ENCODE data around the gene PDXDC1.
"Not testable (repeated sequence)": the region's sequence is repeated elsewhere in the genome, so short reads cannot be mapped to it uniquely, and the experiment has no call there.

The PDXDC1 gene

DNA sequence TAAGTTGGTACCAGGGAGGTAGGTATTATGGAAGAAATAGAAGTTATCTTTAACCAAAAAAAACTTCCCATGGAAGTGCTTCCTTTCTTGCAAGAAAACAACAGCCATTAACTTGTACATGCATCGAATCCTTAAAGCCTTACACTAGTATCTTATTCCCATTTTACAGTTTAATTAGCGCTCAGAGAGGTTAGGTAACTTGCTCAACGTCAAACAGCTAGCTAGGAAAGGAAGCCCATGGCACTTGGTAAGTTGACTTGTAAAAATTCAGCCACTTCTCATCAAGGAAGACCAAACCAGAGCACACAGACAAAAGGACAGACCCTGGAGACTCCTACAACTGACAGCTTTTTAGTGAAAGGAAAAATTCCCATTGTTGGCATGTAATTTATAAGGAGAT lies 84.5 kb downstream of the PDXDC1 start:
- no peak for DNase-seq
- H3K9me3 Mint-ChIP-seq, result no peaks in the 10 kb centered on the region
- TF ChIP-seq, protein P1, sequence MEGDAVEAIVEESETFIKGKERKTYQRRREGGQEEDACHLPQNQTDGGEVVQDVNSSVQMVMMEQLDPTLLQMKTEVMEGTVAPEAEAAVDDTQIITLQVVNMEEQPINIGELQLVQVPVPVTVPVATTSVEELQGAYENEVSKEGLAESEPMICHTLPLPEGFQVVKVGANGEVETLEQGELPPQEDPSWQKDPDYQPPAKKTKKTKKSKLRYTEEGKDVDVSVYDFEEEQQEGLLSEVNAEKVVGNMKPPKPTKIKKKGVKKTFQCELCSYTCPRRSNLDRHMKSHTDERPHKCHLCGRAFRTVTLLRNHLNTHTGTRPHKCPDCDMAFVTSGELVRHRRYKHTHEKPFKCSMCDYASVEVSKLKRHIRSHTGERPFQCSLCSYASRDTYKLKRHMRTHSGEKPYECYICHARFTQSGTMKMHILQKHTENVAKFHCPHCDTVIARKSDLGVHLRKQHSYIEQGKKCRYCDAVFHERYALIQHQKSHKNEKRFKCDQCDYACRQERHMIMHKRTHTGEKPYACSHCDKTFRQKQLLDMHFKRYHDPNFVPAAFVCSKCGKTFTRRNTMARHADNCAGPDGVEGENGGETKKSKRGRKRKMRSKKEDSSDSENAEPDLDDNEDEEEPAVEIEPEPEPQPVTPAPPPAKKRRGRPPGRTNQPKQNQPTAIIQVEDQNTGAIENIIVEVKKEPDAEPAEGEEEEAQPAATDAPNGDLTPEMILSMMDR (IDR thresholded peaks at IDR 0.05), result no peak
- H3K27ac Mint-ChIP-seq, result peak overlapping the region; percentile 22
- H3K4me3 Mint-ChIP-seq, result no peak overlapping the region
- peaks cover 13% of the 10 kb centered on the region for H3K4me1 Mint-ChIP-seq
- H3K36me3 Mint-ChIP-seq (ENCODE audit: low read depth), result peaks cover 56% of the 10 kb centered on the region
- H3K27me3 Mint-ChIP-seq (ENCODE audit: low read depth, poor library complexity), result no peaks in the 10 kb centered on the region

DNA sequence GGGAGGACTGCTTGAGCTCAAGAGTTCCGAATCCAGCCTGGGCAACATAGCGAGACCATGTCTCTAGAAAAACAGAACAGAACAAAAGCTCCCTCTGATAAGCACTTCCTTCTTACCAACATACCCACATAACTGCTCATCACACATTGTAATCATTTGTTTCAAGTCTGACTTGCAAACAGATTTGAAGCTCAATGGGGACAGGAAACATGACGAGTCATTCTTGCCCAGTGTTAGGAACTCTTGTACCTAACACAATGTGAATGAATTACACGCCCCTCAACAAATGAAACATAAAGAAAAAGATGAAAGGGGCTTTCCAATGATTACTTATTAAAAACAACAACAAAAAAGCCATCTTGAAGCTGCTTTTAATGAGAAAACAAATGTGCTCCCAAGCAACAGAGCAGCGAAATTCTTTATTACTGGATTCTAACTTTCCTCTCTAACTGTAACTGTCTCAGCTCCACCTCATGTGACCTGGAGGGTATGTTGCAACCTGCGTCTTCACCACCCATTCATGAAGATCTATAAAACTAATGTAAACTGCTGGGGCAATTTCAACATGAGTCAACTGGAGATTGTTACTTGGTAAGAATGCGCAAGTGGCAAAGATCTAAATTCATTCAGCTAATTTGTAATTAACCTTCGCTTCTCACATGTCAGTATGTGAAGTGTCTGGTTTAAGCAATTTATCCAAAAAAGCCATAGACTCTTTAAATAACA lies 87.4 kb downstream of the PDXDC1 start:
- DNase-seq; H3K4me1 Mint-ChIP-seq; H3K9me3 Mint-ChIP-seq; H3K4me3 Mint-ChIP-seq; H3K27me3 Mint-ChIP-seq (ENCODE audit: low read depth, poor library complexity); H3K27ac Mint-ChIP-seq: not testable (repeated sequence)
- H3K36me3 Mint-ChIP-seq (ENCODE audit: low read depth), result peaks cover 77% of the 10 kb centered on the region

DNA sequence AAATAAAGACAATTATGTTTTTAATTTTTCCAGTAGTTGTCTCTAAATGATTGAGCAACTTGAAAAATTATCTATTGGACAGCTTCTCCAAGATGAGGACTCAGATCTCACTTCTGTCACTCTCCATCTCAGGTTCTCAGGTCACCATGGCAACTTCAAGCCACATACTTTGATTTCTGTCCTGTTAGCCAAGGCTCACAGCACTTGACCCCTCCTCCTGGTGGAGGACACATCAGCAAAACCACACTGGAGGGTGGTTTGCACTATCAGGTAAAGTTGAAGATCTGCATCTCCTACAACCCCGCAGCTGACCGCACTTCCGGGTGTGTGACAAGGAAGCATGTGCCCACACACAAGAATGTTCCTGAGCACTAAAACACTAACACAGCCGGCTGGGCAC lies 91.1 kb downstream of the PDXDC1 start:
- DNase-seq; H3K9me3 Mint-ChIP-seq; H3K27me3 Mint-ChIP-seq (ENCODE audit: low read depth, poor library complexity); H3K4me1 Mint-ChIP-seq; H3K27ac Mint-ChIP-seq; H3K4me3 Mint-ChIP-seq: not testable (repeated sequence)
- H3K36me3 Mint-ChIP-seq (ENCODE audit: low read depth), result peaks cover 53% of the 10 kb centered on the region

DNA sequence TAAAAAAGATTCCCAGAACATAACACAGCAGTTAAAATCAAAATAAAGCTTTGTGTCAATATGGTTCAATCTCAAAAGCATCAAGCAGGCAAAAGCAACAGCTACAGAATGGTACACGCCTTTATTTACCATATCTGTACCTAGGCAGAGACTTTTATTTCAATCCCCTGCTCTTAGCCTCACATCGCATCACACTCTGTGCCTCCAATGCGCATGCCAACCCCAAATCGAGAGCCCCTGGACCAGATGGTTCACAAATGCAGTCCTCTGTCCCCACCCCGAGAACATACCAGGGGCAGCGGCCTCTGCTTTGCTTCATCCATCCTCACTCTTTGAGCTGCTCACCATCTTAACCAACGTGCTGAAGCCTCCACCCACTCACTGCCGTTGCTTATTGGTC lies 91.9 kb downstream of the PDXDC1 start:
- peaks cover 47% of the 10 kb centered on the region for H3K36me3 Mint-ChIP-seq (ENCODE audit: low read depth)
- not testable (repeated sequence) for H3K27ac Mint-ChIP-seq; H3K4me3 Mint-ChIP-seq; H3K9me3 Mint-ChIP-seq; H3K27me3 Mint-ChIP-seq (ENCODE audit: low read depth, poor library complexity); H3K4me1 Mint-ChIP-seq; DNase-seq

DNA sequence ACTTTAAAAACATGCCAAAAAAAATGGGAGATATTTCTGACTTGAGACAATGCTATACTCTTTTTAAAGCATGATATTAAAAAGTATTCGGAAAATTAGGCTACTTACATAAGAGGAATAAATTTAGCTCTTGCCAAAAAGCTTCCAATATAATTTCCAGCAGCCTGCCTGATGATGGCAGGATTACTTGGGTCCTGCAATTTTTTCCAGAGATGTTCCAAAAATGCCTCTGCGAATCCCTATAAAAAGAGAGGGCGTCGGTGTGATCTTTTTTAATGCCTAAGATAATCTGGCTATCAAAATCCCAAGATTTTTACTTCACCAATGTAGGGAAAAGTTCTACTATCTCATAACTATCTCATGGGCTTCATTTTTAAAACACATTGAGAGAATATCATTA lies 96.2 kb downstream of the PDXDC1 start:
- H3K27ac Mint-ChIP-seq; DNase-seq; H3K9me3 Mint-ChIP-seq; H3K4me3 Mint-ChIP-seq; H3K4me1 Mint-ChIP-seq; H3K27me3 Mint-ChIP-seq (ENCODE audit: low read depth, poor library complexity): not testable (repeated sequence)
- peaks cover 52% of the 10 kb centered on the region for H3K36me3 Mint-ChIP-seq (ENCODE audit: low read depth)

DNA sequence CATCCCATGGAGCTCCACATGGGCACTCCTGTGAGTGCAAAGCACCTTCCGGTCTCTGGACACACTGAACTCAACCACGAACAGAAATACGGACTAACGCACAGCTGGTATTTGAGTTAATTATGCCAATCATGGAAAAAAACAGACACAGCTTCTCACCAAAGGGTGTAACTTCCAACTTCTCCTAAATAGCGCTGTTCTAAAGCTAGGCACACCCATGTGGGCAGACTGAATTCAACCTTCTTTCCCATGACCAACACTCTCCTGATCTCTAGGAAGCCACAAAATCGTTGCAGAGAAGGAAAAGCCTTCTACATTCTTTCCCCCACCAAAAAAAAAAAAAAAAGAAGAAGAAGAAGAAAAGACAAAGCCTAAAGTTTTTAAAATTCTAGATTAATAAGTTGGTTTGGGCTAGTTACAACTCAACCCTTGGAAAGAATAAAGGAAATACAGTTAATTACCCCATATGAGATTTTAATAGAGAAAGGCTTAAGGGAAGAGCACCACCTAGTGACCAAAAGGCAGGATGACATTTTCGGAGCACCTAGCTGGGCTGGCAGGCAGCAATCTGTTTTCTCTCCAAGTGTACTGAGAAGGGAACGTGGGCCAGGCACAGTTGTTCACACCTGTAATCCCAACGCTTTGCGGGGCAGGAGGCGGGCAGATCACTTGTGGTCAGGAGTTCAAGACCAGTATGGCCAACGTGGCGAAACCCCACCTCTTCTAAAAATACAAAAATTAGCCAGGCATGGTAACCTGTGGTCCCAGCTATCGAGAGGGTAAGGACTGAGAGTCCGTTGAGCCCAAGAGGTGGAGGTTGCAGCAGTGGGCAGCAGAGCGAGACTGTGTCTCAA lies 97.3 kb downstream of the PDXDC1 start:
- H3K9me3 Mint-ChIP-seq; H3K27me3 Mint-ChIP-seq (ENCODE audit: low read depth, poor library complexity); H3K4me3 Mint-ChIP-seq; DNase-seq; H3K4me1 Mint-ChIP-seq: not testable (repeated sequence)
- peaks cover 58% of the 10 kb centered on the region for H3K36me3 Mint-ChIP-seq (ENCODE audit: low read depth)
- H3K27ac Mint-ChIP-seq, result peak overlapping the region; percentile 81
- TF ChIP-seq, protein P1 (IDR thresholded peaks at IDR 0.05), result peak; percentile 41

DNA sequence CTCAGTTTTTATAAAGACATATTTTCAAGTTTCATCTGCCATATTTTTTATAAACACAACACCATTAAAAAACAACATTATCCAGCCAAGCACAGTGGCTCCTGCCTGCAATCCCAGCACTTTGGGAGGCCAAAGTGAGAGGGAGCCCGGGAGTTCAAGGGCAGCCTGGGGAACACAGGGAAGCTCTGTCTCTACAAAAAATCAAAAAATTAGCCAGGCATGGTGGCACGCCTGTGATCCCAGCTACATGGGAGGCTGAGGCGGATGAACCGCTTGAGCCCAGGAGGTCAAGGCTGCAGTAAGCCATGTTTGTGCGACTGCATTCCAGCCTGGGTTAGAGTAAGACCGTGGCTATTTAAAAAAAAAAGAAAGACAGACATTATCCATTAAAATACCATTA lies 98.3 kb downstream of the PDXDC1 start:
- peaks cover 67% of the 10 kb centered on the region for H3K36me3 Mint-ChIP-seq (ENCODE audit: low read depth)

DNA sequence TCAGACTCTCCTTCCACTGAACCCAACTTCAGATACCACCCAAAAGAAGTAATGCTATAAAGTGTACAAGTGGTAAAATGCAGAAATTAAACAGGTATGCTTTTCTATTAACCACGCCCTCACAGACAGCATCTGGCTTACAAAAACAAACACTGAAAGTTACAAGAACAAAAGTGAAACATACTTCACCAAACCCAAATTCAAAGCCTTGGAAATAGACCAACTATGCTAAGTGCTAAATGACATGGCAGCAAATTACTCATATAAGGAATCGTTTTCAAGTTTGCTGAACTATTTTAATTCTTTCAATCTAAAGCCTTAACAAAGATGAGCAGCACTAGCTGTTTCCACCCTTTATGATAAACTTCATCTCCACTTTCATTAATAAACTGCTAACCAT lies 101.3 kb downstream of the PDXDC1 start:
- not testable (repeated sequence) for H3K9me3 Mint-ChIP-seq; H3K4me1 Mint-ChIP-seq; H3K4me3 Mint-ChIP-seq; H3K27ac Mint-ChIP-seq; DNase-seq; H3K27me3 Mint-ChIP-seq (ENCODE audit: low read depth, poor library complexity)
- H3K36me3 Mint-ChIP-seq (ENCODE audit: low read depth), result peaks cover 85% of the 10 kb centered on the region

More for the DNA sequence above, 98.3 kb downstream of the PDXDC1 start:
- peaks cover 3% of the 10 kb centered on the region for H3K4me1 Mint-ChIP-seq
- no peak for DNase-seq
- H3K27ac Mint-ChIP-seq, result peak overlapping the region; percentile 77
- H3K9me3 Mint-ChIP-seq, result no peaks in the 10 kb centered on the region
- H3K4me3 Mint-ChIP-seq, result no peak overlapping the region
- TF ChIP-seq, protein P1 (IDR thresholded peaks at IDR 0.05), result no peak
- H3K27me3 Mint-ChIP-seq (ENCODE audit: low read depth, poor library complexity), result no peaks in the 10 kb centered on the region

DNA sequence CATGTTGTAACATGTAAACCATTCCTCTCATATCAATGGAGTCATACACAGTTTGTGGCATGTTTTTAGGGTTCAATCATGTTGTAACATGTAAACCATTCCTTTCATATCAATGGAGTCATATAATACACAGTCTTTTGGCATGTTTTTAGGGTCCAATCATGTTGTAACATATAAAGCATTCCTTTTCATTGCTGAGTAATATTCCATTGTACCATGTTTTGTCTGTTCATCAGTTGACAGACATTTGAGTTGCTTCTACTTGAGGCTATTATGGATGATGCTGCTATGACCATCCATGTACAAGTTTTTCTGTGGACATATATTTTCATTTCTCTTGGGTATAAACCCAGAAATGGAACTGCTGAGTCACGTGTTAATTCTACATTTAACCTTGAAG lies 106.1 kb downstream of the PDXDC1 start:
- DNase-seq; H3K4me3 Mint-ChIP-seq; H3K9me3 Mint-ChIP-seq; H3K27me3 Mint-ChIP-seq (ENCODE audit: low read depth, poor library complexity); H3K27ac Mint-ChIP-seq; H3K4me1 Mint-ChIP-seq: not testable (repeated sequence)
- H3K36me3 Mint-ChIP-seq (ENCODE audit: low read depth), result peaks cover 85% of the 10 kb centered on the region

DNA sequence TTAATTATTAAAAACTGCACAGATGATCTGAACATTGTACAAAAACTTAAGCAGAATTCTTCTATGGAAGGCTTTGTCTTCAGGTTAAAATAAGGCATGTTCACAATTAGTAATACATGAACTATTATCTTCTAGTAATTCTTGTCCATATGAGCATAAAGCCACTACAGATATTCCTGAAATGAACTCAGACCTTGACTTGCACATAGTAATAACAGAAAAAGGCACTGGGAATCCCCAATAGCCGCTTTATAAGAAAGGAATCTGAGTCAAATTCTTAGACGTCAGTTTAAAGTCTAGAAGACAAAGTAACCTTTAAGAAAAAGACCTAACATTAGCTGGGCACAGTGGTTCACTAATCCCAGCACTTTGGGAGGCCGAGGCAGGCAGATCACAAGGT lies 108.0 kb downstream of the PDXDC1 start:
- peaks cover 70% of the 10 kb centered on the region for H3K36me3 Mint-ChIP-seq (ENCODE audit: low read depth)
- DNase-seq; H3K27ac Mint-ChIP-seq; H3K4me3 Mint-ChIP-seq; H3K4me1 Mint-ChIP-seq; H3K27me3 Mint-ChIP-seq (ENCODE audit: low read depth, poor library complexity); H3K9me3 Mint-ChIP-seq: not testable (repeated sequence)

DNA sequence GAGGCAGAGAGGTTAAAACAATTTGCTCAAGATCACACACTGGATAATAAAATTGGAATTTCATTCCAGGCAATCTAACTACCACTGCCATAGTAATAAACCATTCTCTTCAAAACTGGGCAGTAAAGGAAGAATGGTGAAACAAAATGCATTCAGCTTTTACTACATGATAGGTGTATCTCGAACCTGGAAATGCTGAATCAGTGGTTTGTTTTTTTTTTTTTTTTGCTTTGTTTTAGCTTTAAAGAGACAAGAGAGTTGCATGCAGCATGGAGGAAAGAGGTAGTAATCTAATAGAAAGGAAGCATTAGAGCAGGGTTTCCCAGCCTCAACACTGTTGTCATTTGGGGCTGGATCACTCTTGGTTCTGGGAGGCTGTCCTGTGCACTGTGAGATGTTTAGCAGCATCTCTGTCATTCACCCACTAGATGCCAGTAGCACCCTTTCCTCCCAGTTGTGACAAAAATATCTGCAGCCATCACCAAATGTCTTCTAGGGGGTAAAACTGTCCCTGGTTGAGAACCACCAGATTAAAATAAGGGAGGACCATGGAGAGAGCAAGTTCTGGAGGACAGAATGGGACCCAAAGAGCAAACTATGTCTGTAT lies 115.9 kb downstream of the PDXDC1 start:
- not testable (repeated sequence) for H3K9me3 Mint-ChIP-seq; H3K4me3 Mint-ChIP-seq; H3K27ac Mint-ChIP-seq; H3K27me3 Mint-ChIP-seq (ENCODE audit: low read depth, poor library complexity); DNase-seq
- peaks cover 23% of the 10 kb centered on the region for H3K36me3 Mint-ChIP-seq (ENCODE audit: low read depth)
- H3K4me1 Mint-ChIP-seq, result peaks cover 21% of the 10 kb centered on the region
